HepG2 (cell line): Measurements from ENCODE around the gene NHERF2.

Experiments
- CREM ChIP-seq, 2 experiments: sonication (generic) in 1 of 2; formaldehyde crosslinking in 1 of 2; IDR thresholded peaks; 2 replicates each; pipeline versions ENCODE4 v1.4.0 to v1.6.1; 2016 to 2020; ENCODE audit warnings: antibody characterized with exemption in 1 of 2, mild to moderate bottlenecking in 1 of 2, missing genetic modification reagents in 1 of 2
- ZNF724P ChIP-seq: sonication (generic); formaldehyde crosslinking; IDR thresholded peaks from 2 replicates; pipeline ENCODE4 v1.8.0; 2022; ENCODE audit warnings: missing genetic modification reagents, borderline replicate concordance
- ZNF780A ChIP-seq: sonication (generic); formaldehyde crosslinking; IDR thresholded peaks from 2 replicates; pipeline ENCODE4 v1.8.0; 2022; ENCODE audit warnings: mild to moderate bottlenecking, missing genetic modification reagents, moderate library complexity
- TF ChIP-seq, protein P1 (sequence below): sonication (generic); formaldehyde crosslinking; IDR thresholded peaks from 2 replicates; pipeline ENCODE4 v1.8.0; 2022; ENCODE audit warnings: missing genetic modification reagents, mild to moderate bottlenecking, inconsistent platforms, borderline replicate concordance

DNA sequence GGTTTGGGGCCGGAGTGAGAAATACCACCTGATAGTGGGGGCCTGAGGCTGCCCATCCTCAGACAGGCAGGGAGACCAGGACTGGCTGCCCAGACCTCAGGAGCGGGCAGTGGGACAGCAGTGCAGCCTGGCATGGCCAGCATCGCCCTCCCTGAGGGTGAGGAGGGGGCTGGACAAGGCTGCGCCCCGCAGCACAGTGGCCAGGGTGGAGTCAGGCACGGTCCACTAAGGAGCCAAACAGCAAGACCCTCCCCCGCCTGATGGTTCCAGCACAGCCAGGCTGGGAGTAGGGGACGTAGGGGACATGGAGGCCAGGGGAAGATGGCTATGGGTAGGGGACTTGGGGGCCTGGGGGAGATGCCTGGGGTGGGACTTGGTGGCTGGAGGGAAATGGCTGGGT, 20.4 kb upstream of the NHERF2 start:
- TF ChIP-seq ZNF724P (CRISPR knock-in tag): no peak
- no peak for TF ChIP-seq ZNF780A (CRISPR knock-in tag)
- TF ChIP-seq, protein P1, sequence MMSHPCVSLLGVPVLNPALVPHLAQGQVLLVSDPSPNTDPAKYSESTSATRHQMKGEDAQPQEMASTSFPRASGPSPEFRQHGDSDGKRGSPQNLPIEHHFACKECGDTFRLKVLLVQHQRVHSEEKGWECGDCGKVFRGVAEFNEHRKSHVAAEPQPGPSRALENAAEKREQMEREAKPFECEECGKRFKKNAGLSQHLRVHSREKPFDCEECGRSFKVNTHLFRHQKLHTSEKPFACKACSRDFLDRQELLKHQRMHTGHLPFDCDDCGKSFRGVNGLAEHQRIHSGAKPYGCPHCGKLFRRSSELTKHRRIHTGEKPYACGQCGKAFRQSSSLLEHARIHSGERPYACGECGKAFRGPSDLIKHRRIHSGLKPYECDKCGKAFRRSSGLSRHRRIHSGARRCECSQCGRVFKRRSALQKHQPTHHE (CRISPR knock-in tag): no peak
- TF ChIP-seq CREM (IDR thresholded peaks at IDR 0.05): no peak
- no peak for TF ChIP-seq CREM (CRISPR knock-in tag; IDR thresholded peaks at IDR 0.05)
